ENCODE results near the gene PSEN2.

PSEN2 gene

GRCh38 chr1:226874579-226875425, 4.4 kb downstream of the PSEN2 start:
- TF ChIP-seq ZNF274 (IDR thresholded peaks at IDR 0.05; ENCODE audit: low read depth, low read length), result no peak
- H3K4me3 ChIP-seq (ENCODE audit: low read length), result no peak overlapping the region

- TF ChIP-seq ZNF274 (IDR thresholded peaks at IDR 0.05; ENCODE audit: low read depth, low read length), result no peak
- H3K4me3 ChIP-seq (ENCODE audit: low read length), result no peak overlapping the region
Observed at GRCh38 chr1:226875641-226876295, 5.4 kb downstream of the PSEN2 start.

GRCh38 chr1:226877669-226878068, 7.3 kb downstream of the PSEN2 start:
- no peak overlapping the region for H3K4me3 ChIP-seq (ENCODE audit: low read length)
- TF ChIP-seq ZNF274 (IDR thresholded peaks at IDR 0.05; ENCODE audit: low read depth, low read length), result no peak

GRCh38 chr1:226880372-226881287, 10.2 kb downstream of the PSEN2 start:
- TF ChIP-seq ZNF274 (IDR thresholded peaks at IDR 0.05; ENCODE audit: low read depth, low read length), result no peak
- H3K4me3 ChIP-seq (ENCODE audit: low read length), result no peak overlapping the region

- no peak for TF ChIP-seq ZNF274 (IDR thresholded peaks at IDR 0.05; ENCODE audit: low read depth, low read length)
- H3K4me3 ChIP-seq (ENCODE audit: low read length), result no peak overlapping the region
Observed at GRCh38 chr1:226881515-226882185, 11.2 kb downstream of the PSEN2 start.

GRCh38 chr1:226882187-226882586, 11.8 kb downstream of the PSEN2 start:
- peak overlapping the region; percentile 32; the same call in 1 of the 2 replicates for H3K4me3 ChIP-seq (ENCODE audit: low read length)

GRCh38 chr1:226882631-226883409, 12.4 kb downstream of the PSEN2 start:
- peak overlapping the region; percentile 32; the same call in 1 of the 2 replicates for H3K4me3 ChIP-seq (ENCODE audit: low read length)
- no peak for TF ChIP-seq ZNF274 (IDR thresholded peaks at IDR 0.05; ENCODE audit: low read depth, low read length)

More at GRCh38 chr1:226882187-226882586, 11.8 kb downstream of the PSEN2 start:
- TF ChIP-seq ZNF274 (IDR thresholded peaks at IDR 0.05; ENCODE audit: low read depth, low read length), result no peak

- no peak for TF ChIP-seq ZNF274 (IDR thresholded peaks at IDR 0.05; ENCODE audit: low read depth, low read length)
- peak overlapping the region; percentile 32; the same call in 1 of the 2 replicates for H3K4me3 ChIP-seq (ENCODE audit: low read length)
Observed at GRCh38 chr1:226883630-226884029, 13.2 kb downstream of the PSEN2 start.

- no peak overlapping the region; the same call in 1 of the 2 replicates for H3K4me3 ChIP-seq (ENCODE audit: low read length)
- no peak for TF ChIP-seq ZNF274 (IDR thresholded peaks at IDR 0.05; ENCODE audit: low read depth, low read length)
Observed at GRCh38 chr1:226884116-226884625, 13.8 kb downstream of the PSEN2 start.

- H3K4me3 ChIP-seq (ENCODE audit: low read length), result no peak overlapping the region; the same call in 1 of the 2 replicates
- no peak for TF ChIP-seq ZNF274 (IDR thresholded peaks at IDR 0.05; ENCODE audit: low read depth, low read length)
Observed at GRCh38 chr1:226884966-226885820, 14.8 kb downstream of the PSEN2 start.

- TF ChIP-seq ZNF274 (IDR thresholded peaks at IDR 0.05; ENCODE audit: low read depth, low read length), result no peak
- no peak overlapping the region; the same call in 1 of the 2 replicates for H3K4me3 ChIP-seq (ENCODE audit: low read length)
Observed at GRCh38 chr1:226886122-226886901, 15.9 kb downstream of the PSEN2 start.

Data from GM08714 (cell line).